Measurements from ENCODE around the gene C1GALT1.

DNA sequence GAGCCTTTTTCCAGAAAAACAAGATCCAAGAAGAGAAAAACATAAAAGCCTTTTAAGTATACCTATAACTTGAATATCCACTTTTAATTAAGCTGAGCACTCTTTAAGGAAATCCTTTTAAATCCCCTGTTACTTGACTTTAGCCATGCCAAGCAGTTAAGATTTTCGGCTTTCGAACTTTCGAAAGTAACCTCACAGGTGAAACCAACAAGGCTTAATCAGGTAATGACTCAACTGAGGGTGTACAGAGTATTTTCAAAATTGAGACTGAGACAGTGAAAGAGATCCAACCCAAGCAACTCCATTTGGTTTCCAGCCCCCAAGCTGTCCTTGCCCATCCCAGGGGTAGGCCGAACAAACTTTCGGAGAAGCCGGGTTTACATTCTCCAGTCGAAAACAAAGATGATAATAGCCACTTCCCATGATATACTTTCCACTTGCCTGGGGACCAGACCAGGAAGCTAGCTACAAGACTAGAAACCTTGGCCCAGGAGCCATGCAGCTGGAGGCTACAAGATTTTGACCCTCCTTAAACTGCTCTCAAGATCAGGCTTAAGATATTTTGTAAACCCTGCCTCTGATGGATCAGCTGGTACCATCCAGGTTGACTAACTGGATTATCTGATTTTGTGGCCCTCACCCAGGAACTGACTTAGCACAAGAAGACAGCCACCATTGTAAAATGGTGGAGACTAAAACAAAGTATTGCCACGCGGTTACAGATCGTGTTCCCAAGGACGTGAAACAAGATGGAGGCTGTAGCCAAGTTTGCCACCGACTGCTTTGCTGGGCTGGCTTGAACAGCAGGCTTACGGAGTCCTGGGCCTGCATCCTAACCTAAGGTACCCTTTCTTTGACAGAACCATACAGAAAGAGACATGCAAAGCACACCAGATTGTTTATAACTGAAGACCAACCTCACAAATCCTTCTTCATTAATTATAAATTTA lies 32.3 kb downstream of the C1GALT1 start:
- TF ChIP-seq CTCF (IDR thresholded peaks at IDR 0.05) (no peak), POLR2A (IDR thresholded peaks at IDR 0.05) (no peak), EP300 (IDR thresholded peaks at IDR 0.05) (no peak)

All from tibial nerve (tissue), 4 donors.